HUES48 (cell line): ENCODE measurements around the gene CDIPT.

Experiments used
- H3K27ac ChIP-seq: one replicate; pipeline ENCODE4 v1.7.0; 2013; ENCODE audit warnings: low read depth, low read length, inconsistent platforms
- H3K27me3 ChIP-seq: 2 replicates; pipeline ENCODE4 v1.6.1; 2013; ENCODE audit warnings: mild to moderate bottlenecking, low read length; ENCODE audit not compliant: control insufficient read depth, insufficient read depth
- H3K36me3 ChIP-seq: 2 replicates; pipeline ENCODE4 v1.6.1; 2013; ENCODE audit warnings: low read length; ENCODE audit not compliant: control insufficient read depth, insufficient read depth
- H3K4me1 ChIP-seq: 2 replicates; pipeline ENCODE4 v1.6.1; 2013; ENCODE audit warnings: mild to moderate bottlenecking, low read length; ENCODE audit not compliant: control insufficient read depth, insufficient read depth
- H3K4me3 ChIP-seq: 2 replicates; pipeline ENCODE4 v1.5.1; 2013; ENCODE audit warnings: mild to moderate bottlenecking, low read depth, low read length
- H3K9ac ChIP-seq: 2 replicates; pipeline ENCODE4 v1.6.1; 2013; ENCODE audit warnings: mild to moderate bottlenecking, low read depth, low read length, moderate library complexity
- H3K9me3 ChIP-seq: 2 replicates; pipeline ENCODE4 v1.6.1; 2013; ENCODE audit warnings: low read length; ENCODE audit not compliant: control insufficient read depth, insufficient read depth

CDIPT gene

GRCh38 chr16:29809031-29809747 is 53.8 kb downstream of the CDIPT start:
- Histone ChIP-seq H3K4me3 (peak overlapping the region; percentile 76), H3K4me1 (peaks cover 43% of the 10 kb centered on the region), H3K9me3 (no peaks in the 10 kb centered on the region), H3K27ac (peak overlapping the region; percentile 73), H3K36me3 (peaks cover 28% of the 10 kb centered on the region), H3K9ac (no peak overlapping the region), H3K27me3 (no peaks in the 10 kb centered on the region)
